Central memory CD8-positive, alpha-beta T cell (primary cell): Measurements from ENCODE around the gene AHSA1.
A peak's percentile ranks its signal among the peaks of the same experiment; 100 is the strongest.

ENCODE experiments used
- ATAC-seq: fragments of 150-1000 bp; cut with Tn5 transposase; replicated peaks from 2 replicates; pipeline ENCODE4 v1.10.0; 2022; ENCODE audit warnings: mild to moderate bottlenecking, moderate FRiP score, moderate number of reproducible peaks; ENCODE audit not compliant: poor library complexity, severe bottlenecking; ENCODE audit errors: extremely low read depth
- DNase-seq, 2 donors: peaks; one replicate each; pipeline ENCODE4 v3.0.0; 2021; ENCODE audit warnings: low spot score in 2 of 2
- H3K27ac Mint-ChIP-seq: one replicate; pipeline ENCODE4 v1.8.0; 2022; ENCODE audit warnings: low read depth, mild to moderate bottlenecking, moderate library complexity, mixed read lengths
- H3K27me3 Mint-ChIP-seq: one replicate; pipeline ENCODE4 v1.8.0; 2022; ENCODE audit warnings: mixed read lengths
- H3K36me3 Mint-ChIP-seq: one replicate; pipeline ENCODE4 v1.8.0; 2022; ENCODE audit warnings: mild to moderate bottlenecking, moderate library complexity, mixed read lengths; ENCODE audit not compliant: insufficient read depth
- H3K4me1 Mint-ChIP-seq: one replicate; pipeline ENCODE4 v1.8.0; 2022; ENCODE audit warnings: mixed read lengths
- H3K4me3 Mint-ChIP-seq: one replicate; pipeline ENCODE4 v1.8.0; 2022; ENCODE audit warnings: mild to moderate bottlenecking, moderate library complexity, mixed read lengths
- H3K9me3 Mint-ChIP-seq: one replicate; pipeline ENCODE4 v1.8.0; 2022; ENCODE audit warnings: mixed read lengths

AHSA1 gene

DNA sequence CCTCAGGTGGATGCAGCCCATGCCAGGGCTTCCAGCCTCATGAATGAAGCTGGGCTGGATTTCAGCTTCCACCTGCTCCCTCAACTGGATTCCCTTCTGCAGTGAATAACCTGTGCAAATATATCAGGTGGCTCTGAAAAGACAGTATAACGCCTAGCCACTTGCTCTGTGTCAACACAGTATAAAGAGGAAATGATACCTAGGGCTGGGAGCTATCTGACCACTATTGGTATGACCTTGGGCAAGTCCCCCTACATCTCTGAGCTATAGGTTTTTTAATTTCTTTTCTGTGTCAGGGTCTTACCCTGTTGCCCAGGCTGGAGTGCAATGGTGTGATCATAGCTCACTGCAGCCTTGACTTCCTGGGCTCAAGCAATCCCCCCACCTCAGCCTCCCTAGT, 20.9 kb downstream of the AHSA1 start:
- Mint-ChIP-seq H3K9me3 (no peaks in the 10 kb centered on the region), H3K27ac (no peak overlapping the region), H3K36me3 (no peaks in the 10 kb centered on the region), H3K27me3 (no peaks in the 10 kb centered on the region), H3K4me1 (no peaks in the 10 kb centered on the region), H3K4me3 (no peak overlapping the region)
- ATAC-seq = no peak
- DNase-seq = no peak

DNA sequence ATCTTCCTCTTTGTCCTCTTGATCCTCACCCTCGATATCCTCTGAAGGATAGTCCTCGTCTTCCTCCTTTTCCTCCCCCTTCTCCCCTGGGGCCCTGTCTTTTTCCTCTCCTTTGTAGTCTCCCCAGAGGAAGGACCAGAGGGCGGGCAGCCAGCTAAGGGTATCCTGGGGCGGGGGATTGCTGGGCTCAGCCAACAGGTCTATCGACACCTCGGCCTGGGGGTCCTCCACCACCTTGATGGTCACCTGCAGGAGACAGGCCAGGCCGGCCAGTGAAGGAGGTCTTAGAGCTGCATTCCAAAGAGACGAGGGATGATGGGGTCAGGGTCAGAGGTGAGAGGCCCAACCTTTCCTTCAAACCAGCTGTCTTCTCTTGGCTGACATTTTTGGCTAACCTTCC, 24.5 kb downstream of the AHSA1 start:
- DNase-seq = no peak
- no peak for ATAC-seq
- no peak overlapping the region for H3K27ac Mint-ChIP-seq
- no peaks in the 10 kb centered on the region for H3K9me3 Mint-ChIP-seq
- no peak overlapping the region for H3K4me3 Mint-ChIP-seq
- no peaks in the 10 kb centered on the region for H3K4me1 Mint-ChIP-seq
- peaks cover 1% of the 10 kb centered on the region for H3K36me3 Mint-ChIP-seq
- H3K27me3 Mint-ChIP-seq = no peaks in the 10 kb centered on the region

GRCh38 chr14:77485256-77485655, 27.4 kb downstream of the AHSA1 start:
- ATAC-seq (no peak), DNase-seq (no peak)
- no peak overlapping the region for H3K27ac Mint-ChIP-seq
- no peaks in the 10 kb centered on the region for H3K4me1 Mint-ChIP-seq
- peaks cover 1% of the 10 kb centered on the region for H3K36me3 Mint-ChIP-seq
- H3K27me3 Mint-ChIP-seq = no peaks in the 10 kb centered on the region
- H3K9me3 Mint-ChIP-seq = no peaks in the 10 kb centered on the region
- no peak overlapping the region for H3K4me3 Mint-ChIP-seq

- DNase-seq (no peak), ATAC-seq (no peak)
- Mint-ChIP-seq H3K27me3 (no peaks in the 10 kb centered on the region), H3K36me3 (peaks cover 1% of the 10 kb centered on the region), H3K4me1 (no peaks in the 10 kb centered on the region), H3K9me3 (no peaks in the 10 kb centered on the region), H3K4me3 (no peak overlapping the region), H3K27ac (no peak overlapping the region)
Measured at GRCh38 chr14:77485901-77486678, 28.2 kb downstream of the AHSA1 start.

- DNase-seq (no peak), ATAC-seq (no peak)
- Mint-ChIP-seq H3K4me3 (no peak overlapping the region), H3K27me3 (no peaks in the 10 kb centered on the region), H3K27ac (no peak overlapping the region), H3K9me3 (no peaks in the 10 kb centered on the region), H3K36me3 (peaks cover 1% of the 10 kb centered on the region), H3K4me1 (no peaks in the 10 kb centered on the region)
Measured at GRCh38 chr14:77488558-77488957, 30.7 kb downstream of the AHSA1 start.

GRCh38 chr14:77489041-77489440, 31.1 kb downstream of the AHSA1 start:
- H3K9me3 Mint-ChIP-seq = no peaks in the 10 kb centered on the region
- H3K27ac Mint-ChIP-seq = no peak overlapping the region
- peaks cover 1% of the 10 kb centered on the region for H3K36me3 Mint-ChIP-seq
- DNase-seq = no peak
- H3K4me1 Mint-ChIP-seq = no peaks in the 10 kb centered on the region
- H3K27me3 Mint-ChIP-seq = no peaks in the 10 kb centered on the region
- H3K4me3 Mint-ChIP-seq = no peak overlapping the region
- ATAC-seq = no peak

GRCh38 chr14:77490347-77490986, 32.6 kb downstream of the AHSA1 start:
- ATAC-seq (no peak), DNase-seq (no peak)
- H3K4me1 Mint-ChIP-seq = no peaks in the 10 kb centered on the region
- no peaks in the 10 kb centered on the region for H3K36me3 Mint-ChIP-seq
- peaks cover 3% of the 10 kb centered on the region for H3K27me3 Mint-ChIP-seq
- no peak overlapping the region for H3K27ac Mint-ChIP-seq
- H3K9me3 Mint-ChIP-seq = no peaks in the 10 kb centered on the region
- H3K4me3 Mint-ChIP-seq = no peak overlapping the region

DNA sequence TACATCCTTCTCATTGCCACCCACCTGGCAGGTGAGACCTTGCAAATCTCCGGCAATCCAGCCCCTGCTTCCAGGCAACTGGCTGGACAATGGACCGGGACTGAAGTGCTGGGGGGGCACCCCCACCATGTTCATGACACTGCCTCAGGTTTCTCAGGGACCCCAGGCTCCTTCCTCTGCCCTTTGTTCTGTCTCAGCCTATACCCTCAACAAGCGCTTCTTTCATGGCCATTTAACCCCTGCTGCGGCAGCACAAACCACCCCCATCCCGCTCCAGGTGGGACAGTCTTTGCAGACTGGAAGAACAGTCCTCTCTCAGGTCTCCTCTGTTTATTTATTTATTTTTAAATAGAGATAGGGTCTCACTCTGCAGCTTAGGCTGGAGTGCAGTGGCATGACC, 33.2 kb downstream of the AHSA1 start:
- ATAC-seq (no peak), DNase-seq (no peak)
- Mint-ChIP-seq H3K4me3 (no peak overlapping the region), H3K27ac (no peak overlapping the region), H3K4me1 (no peaks in the 10 kb centered on the region), H3K27me3 (peaks cover 9% of the 10 kb centered on the region), H3K36me3 (no peaks in the 10 kb centered on the region), H3K9me3 (no peaks in the 10 kb centered on the region)

- H3K27me3 Mint-ChIP-seq = peaks cover 37% of the 10 kb centered on the region
- no peaks in the 10 kb centered on the region for H3K36me3 Mint-ChIP-seq
- H3K4me3 Mint-ChIP-seq = no peak overlapping the region
- H3K27ac Mint-ChIP-seq = no peak overlapping the region
- DNase-seq (no peak), ATAC-seq (no peak)
- H3K4me1 Mint-ChIP-seq = no peaks in the 10 kb centered on the region
- H3K9me3 Mint-ChIP-seq = no peaks in the 10 kb centered on the region
Measured at GRCh38 chr14:77495334-77495733, 37.4 kb downstream of the AHSA1 start.

- peak within 1 kb of the TSS; percentile 64 for H3K4me3 Mint-ChIP-seq
- H3K27me3 Mint-ChIP-seq = peaks cover 42% of the 10 kb centered on the region
- no peak for DNase-seq
- peak; percentile 75 for ATAC-seq
- no peaks in the 10 kb centered on the region for H3K36me3 Mint-ChIP-seq
- H3K4me1 Mint-ChIP-seq = no peaks in the 10 kb centered on the region
- peaks cover 5% of the 10 kb centered on the region for H3K9me3 Mint-ChIP-seq
- no peak within 1 kb of the TSS for H3K27ac Mint-ChIP-seq
Measured at GRCh38 chr14:77498120-77498979, 40.5 kb downstream of the AHSA1 start, which contains the start of gene ISM2. ISM2 (minus strand) TSS chr14:77498816; CDS start chr14:77498793, 23 bp downstream.

- Mint-ChIP-seq H3K36me3 (no peaks in the 10 kb centered on the region), H3K4me1 (no peaks in the 10 kb centered on the region), H3K4me3 (peak overlapping the region; percentile 56), H3K9me3 (peaks cover 5% of the 10 kb centered on the region), H3K27me3 (peaks cover 42% of the 10 kb centered on the region), H3K27ac (no peak overlapping the region)
- ATAC-seq (no peak), DNase-seq (no peak)
Measured at GRCh38 chr14:77498984-77499527, 41.2 kb downstream of the AHSA1 start.

- ATAC-seq = no peak
- H3K27me3 Mint-ChIP-seq = peaks cover 27% of the 10 kb centered on the region
- H3K4me3 Mint-ChIP-seq = no peak overlapping the region
- H3K27ac Mint-ChIP-seq = no peak overlapping the region
- no peaks in the 10 kb centered on the region for H3K4me1 Mint-ChIP-seq
- peaks cover 5% of the 10 kb centered on the region for H3K9me3 Mint-ChIP-seq
- peaks cover 4% of the 10 kb centered on the region for H3K36me3 Mint-ChIP-seq
- no peak for DNase-seq
Measured at GRCh38 chr14:77502109-77502782, 44.4 kb downstream of the AHSA1 start.
